ENCODE measurements around the gene MARCHF5.
"Not testable (repeated sequence)": the region's sequence is repeated elsewhere in the genome, so short reads cannot be mapped to it uniquely, and the experiment has no call there.

MARCHF5 gene

DNA sequence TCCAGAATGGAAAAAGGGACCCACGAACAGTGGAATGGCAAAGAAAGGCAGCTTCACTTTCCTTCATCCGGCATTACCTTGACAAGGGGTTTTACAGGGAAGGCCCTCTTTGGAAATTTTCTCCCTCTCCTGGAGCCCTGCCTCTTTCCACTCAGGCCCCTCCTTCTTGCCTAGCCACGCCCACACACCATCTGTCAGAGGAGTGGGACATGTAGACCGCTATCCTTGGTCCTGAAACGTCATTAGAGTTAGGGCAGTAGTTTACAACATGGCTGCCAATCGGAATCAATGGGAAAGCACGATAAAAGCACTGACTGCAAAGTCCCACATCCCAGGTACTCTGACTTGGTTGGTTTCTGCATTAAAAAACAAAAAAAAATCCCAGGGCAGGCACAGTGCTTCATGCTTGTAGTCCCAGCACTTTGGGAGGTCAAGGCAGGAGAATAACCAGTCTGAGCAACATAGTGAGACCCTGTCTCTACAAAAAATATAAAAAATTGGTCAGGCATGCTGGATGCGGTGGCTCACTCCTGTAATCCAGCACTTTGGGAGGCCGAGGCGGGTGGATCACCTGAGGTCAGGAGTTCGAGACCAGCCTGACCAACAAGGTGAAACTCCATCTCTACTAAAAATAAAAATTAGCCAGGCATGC is 96.4 kb downstream of the MARCHF5 start:
- no peak for DNase-seq (ENCODE audit: low spot score)

DNA sequence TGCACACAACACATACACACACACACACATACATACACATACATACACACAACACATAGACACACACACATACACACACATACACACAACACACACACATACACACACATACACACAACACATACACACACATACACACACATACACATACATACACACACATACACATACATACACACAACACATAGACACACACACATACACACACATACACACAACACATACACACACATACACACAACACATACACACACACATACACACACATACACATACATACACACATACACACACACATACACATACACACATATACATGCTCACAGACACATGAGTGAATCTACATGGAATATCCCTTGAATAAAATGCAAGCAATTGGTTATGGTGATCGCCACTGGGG is 102.2 kb downstream of the MARCHF5 start:
- not testable (repeated sequence) for DNase-seq (ENCODE audit: low spot score)

DNA sequence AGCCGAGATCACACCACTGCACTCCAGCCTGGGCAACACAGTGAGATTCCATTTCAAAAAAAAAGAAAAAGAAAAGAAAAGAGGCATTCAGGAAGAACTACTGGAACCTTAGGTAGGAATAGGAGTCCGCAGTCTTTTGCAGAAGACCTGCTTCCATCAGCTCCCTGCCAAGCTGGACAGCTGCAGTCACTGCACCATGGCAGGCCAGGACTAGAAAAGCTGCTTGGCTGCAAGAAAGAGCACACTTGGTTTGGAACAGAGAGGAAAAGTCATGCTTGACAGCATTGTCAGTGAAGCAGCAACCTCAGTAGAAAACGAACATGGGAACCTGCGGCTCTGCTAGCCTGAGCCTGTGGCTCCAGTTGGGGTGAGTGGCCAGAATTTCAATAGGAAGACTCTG is 104.3 kb downstream of the MARCHF5 start:
- DNase-seq (ENCODE audit: low spot score): no peak

DNA sequence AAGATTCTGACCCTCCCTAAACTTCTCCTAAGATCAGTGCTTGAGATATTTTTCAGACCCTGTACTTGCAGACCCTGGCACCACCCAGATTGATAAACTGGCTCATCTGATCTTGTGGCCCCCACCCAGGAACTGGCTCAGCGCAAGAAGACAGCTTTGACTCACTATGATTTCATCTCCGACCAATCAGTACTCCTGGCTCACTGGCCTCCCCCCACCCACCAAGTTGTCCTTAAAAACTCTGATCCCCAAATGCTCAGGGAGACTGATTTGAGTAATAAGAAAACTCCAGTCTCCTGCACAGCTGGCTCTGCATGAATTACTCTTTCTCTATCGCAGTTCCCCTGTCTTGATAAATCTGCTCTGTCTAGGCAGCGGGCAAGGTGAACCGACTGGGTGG is 111.3 kb downstream of the MARCHF5 start:
- not testable (repeated sequence) for DNase-seq (ENCODE audit: low spot score)

All from left forelimb (tissue), 1 donor.